GM18519 (cell line): ENCODE data around the gene INO80E.
"Not testable (repeated sequence)": the region's sequence is repeated elsewhere in the genome, so short reads cannot be mapped to it uniquely, and the experiment has no call there.

ENCODE experiments used
- ATAC-seq: cut with Tn5 transposase; IDR thresholded peaks from one replicate; pipeline ENCODE4 v1.9.1; 2021; ENCODE audit warnings: mild to moderate bottlenecking, moderate library complexity; ENCODE audit not compliant: unreplicated experiment, low FRiP score

The INO80E gene

GRCh38 chr16:30030011-30030685, 34.1 kb downstream of the INO80E start:
- ATAC-seq: no peak

- no peak for ATAC-seq
Measured at GRCh38 chr16:30030841-30031413, 34.9 kb downstream of the INO80E start, which contains the start of gene TLCD3B. Gene TLCD3B, minus strand, starts transcription at chr16:30031271. Its CDS starts 744 bp downstream, at chr16:30030527.

DNA sequence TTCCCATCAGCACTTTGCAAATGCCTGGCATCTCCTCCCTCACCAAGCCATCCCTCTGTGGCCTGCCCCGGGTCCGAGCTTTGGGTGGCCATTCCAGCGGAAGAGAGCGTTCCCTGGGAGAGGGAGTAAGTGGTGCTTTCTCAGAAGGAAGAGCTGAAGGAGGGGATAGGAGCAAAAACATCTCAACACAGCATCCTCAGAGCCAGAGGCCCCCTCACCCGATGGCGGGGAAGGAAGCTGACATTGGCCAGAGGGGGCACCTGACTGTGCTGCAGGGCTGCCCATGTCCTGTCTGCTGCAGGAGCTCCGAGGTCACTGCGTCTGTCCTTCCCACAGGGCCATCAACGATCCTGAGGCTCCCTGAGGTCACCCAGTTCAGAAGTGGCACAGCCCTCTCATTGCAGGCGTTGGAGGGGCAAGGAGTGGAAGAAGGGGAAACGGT, 35.5 kb downstream of the INO80E start:
- no peak for ATAC-seq

- ATAC-seq: no peak
Measured at GRCh38 chr16:30032083-30032819, 36.2 kb downstream of the INO80E start.

GRCh38 chr16:30033270-30033669, 37.2 kb downstream of the INO80E start:
- ATAC-seq: no peak

DNA sequence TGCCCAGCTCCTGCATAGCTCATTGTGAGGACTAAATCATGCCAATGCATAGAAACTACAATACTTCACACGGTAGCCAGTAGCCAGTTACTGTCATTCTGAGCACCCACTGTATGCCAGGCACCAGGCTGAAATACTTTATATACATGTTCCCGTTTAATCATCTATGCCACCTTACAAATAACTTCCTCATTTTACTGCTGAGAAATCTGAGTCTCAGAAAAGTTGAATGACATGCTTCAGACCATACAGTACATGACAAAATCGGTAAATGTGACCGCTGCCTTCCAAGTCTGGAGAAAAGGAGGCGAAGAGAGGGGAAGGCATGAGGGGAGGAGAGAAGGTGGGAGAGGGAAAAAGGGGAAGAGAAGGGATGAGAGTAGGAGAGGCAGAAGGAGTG, 44.2 kb downstream of the INO80E start:
- ATAC-seq: no peak

DNA sequence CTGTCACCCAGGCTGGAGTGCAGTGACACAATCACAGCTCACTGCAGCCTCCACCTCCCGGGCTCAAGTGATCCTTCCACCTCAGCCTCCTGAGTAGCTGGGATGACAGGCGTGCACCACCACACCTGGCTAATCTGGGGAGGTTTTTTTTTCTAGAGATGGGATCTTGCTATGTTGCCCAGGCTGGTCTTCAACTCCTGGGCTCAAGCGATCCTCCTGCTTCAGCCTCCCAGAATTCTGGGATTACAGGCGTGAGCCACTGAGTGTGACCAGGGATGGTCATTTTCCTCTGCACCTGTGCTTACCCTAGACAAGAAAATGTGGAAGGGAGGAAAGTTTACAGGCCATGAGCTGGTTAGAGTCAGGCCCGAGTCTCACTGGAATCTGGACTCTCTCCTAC, 44.6 kb downstream of the INO80E start:
- ATAC-seq: not testable (repeated sequence)

- no peak for ATAC-seq
Measured at GRCh38 chr16:30041841-30042240, 45.8 kb downstream of the INO80E start.

DNA sequence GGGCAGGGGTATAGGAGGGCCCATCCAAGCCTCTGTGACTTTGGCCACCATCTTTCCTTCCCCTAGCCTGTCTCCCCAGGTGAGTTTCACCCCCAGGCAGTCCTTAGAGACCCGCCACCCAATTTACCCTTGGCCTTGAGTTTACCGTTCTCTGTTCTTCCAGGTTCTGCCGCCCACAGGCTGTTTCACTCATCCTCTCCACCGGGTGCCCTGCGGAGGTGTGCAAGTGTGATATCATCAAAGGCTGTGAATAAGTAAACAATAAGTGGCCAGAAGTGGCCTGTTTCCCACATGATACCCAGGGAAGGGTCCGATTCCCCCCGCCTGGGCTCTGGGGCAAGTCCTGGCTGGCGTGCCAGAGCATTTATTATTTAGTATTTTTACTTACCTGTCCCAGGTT, 50.1 kb downstream of the INO80E start:
- no peak for ATAC-seq

DNA sequence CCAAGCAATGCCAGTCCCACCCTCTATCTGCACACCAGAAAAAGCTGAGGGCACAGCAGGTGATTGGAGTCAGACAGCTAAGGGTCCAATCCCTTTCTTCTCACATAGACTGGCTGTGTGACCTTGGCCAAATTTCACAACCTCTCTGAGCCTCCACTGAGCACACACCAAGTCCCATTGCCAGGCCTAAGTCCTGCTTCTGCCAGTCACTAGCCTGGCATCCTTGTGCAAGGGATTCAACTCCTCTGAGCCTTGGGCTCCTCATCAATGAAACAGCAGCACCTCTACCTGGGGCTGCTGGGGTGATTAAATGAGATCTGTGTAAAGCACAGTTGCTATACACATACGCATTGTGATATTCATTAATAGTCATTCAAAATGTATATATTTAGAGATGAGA, 50.5 kb downstream of the INO80E start:
- no peak for ATAC-seq

DNA sequence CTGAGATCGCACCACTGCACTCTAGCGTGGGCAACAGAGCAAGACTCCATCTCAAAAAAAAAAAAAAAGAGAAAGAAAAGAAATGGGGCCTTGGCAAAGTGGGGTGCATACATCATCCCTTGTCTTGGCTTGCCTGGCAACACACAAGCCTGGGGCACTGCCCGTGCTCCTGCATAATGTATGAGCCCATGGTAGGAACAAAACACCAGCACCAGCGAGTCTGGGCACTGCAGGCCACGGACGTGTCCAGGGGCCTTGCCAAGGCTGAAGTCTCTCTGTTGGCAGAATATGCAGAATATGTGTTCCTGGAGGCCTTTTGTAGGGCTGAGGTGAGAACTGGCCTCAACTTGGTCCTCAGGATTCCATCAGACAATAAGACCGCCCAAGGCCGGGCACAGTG, 53.8 kb downstream of the INO80E start:
- no peak for ATAC-seq

GRCh38 chr16:30051518-30051917, 55.5 kb downstream of the INO80E start:
- no peak for ATAC-seq

GRCh38 chr16:30052671-30053372, 56.8 kb downstream of the INO80E start:
- no peak for ATAC-seq

GRCh38 chr16:30053376-30054015, 57.5 kb downstream of the INO80E start:
- no peak for ATAC-seq

DNA sequence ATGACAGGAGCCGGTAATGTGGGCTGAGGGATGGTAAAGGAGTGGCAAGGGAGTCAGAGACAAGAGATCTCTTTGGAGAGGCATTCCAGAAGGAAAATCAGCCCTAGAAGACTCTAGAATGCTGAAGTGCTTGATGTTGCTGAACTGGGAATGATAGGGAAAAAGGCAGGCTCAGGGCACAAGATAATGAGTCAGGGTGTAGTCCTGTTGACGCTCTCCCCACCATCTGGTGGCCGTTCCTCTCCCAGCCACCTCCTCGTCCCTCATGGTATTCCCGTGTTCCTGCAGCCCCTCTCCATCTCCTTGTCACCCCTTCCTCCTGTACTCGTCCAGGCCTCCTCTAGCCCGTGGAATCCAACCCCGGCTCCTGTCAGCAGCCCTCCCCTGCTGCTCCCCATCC, 58.4 kb downstream of the INO80E start:
- ATAC-seq: no peak

DNA sequence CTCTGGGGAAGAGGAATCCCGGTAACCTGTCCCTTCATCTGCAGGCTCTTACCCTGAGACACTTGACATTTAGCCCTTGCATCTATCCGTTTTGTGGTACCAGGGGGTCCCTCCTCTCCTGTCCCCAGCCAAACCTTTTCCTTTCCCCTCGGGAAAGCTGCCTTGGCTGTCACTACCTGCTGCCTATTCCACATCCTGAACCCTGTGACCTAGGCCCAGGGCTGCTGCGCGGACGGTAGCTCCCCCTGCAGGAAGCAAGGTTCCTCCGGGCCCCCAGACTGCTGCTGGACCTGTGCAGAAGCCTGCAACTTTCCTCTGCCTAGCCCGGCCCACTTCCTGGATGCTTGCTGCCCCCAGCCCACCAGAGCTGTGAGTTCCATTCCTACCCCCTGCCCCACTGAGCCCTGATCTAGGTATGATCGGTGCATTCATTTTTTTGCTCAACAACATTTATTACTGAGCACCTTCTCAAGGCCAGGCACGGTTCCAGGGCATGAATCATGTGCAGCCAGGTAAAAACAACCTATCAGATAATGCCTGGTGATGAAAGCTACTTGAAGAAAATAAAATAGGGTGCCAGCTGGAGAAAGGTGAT, 59.0 kb downstream of the INO80E start:
- no peak for ATAC-seq
